Subcutaneous abdominal adipose tissue (tissue), 5 donors: ENCODE results near the gene SYNE4.
A peak's percentile ranks its signal among the peaks of the same experiment; 100 is the strongest.

ENCODE experiments used
- H3K27ac ChIP-seq: one replicate; pipeline ENCODE4 v1.7.0; 2013; ENCODE audit warnings: low read depth, mild to moderate bottlenecking, inconsistent platforms, low read length, moderate library complexity
- H3K27me3 ChIP-seq, 5 donors: one replicate each; pipeline ENCODE4 v1.7.0; 2013; ENCODE audit warnings: low read length in 5 of 5, inconsistent platforms in 1 of 5; ENCODE audit not compliant: control insufficient read depth in 5 of 5, insufficient read depth in 4 of 5
- H3K36me3 ChIP-seq, 5 donors: one replicate each; pipeline ENCODE4 v1.7.0; 2013; ENCODE audit warnings: low read length in 5 of 5; ENCODE audit not compliant: control insufficient read depth in 5 of 5, insufficient read depth in 5 of 5
- H3K4me1 ChIP-seq, 5 donors: one replicate each; pipeline ENCODE4 v1.7.0; 2013; ENCODE audit warnings: low read length in 5 of 5, mild to moderate bottlenecking in 3 of 5, moderate library complexity in 1 of 5; ENCODE audit not compliant: control insufficient read depth in 5 of 5, insufficient read depth in 5 of 5
- H3K4me3 ChIP-seq, 5 donors: one replicate each; pipeline ENCODE4 v1.7.0; 2013; ENCODE audit warnings: low read length in 5 of 5, low read depth in 1 of 5
- H3K9ac ChIP-seq, 5 donors: one replicate each; pipeline ENCODE4 v1.7.0; 2013; ENCODE audit warnings: low read length in 5 of 5, mild to moderate bottlenecking in 4 of 5, moderate library complexity in 3 of 5
- H3K9me3 ChIP-seq, 5 donors: one replicate each; pipeline ENCODE4 v1.7.0; 2013; ENCODE audit warnings: low read length in 5 of 5; ENCODE audit not compliant: control insufficient read depth in 5 of 5
- donor health status: healthy.
- donor health status: healthy.
- donor health status: healthy.
- donor health status: healthy.
- donor health status: healthy.

SYNE4 gene

DNA sequence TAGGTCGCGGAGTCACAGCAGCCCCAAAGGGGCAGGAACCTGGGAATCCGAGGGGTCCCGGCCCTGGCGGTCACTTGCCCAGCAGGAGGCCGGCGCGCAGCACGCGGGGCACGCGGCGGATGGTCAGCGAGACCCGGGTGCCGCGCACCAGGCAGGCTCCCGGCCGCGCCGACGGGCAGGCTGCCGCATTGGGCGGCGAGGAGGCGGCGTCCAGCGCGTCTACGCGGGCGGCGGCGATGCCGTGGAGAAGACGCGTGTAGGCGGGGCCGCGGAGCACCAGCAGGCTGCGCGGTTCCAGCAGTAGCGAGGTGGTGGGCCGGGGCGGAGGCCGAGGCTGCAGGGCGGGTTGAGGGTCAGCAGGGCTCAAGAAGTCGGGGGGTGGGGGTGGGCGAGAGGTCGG lies 607 bp upstream of the SYNE4 start:
- Histone ChIP-seq H3K27me3 (no peaks in the 10 kb centered on the region), H3K27ac (no peak overlapping the region), H3K9ac (peak overlapping the region in 3 of 5 donors; percentile 44 to 66 (median 61)), H3K4me3 (peak overlapping the region in 4 of 5 donors; percentile 48 to 61 (median 49)), H3K9me3 (no peaks in the 10 kb centered on the region), H3K36me3 (peaks cover 0 to 1% (median 0%) of the 10 kb centered on the region in 5 donors), H3K4me1 (peaks cover 4 to 29% (median 22%) of the 10 kb centered on the region in 5 donors)

DNA sequence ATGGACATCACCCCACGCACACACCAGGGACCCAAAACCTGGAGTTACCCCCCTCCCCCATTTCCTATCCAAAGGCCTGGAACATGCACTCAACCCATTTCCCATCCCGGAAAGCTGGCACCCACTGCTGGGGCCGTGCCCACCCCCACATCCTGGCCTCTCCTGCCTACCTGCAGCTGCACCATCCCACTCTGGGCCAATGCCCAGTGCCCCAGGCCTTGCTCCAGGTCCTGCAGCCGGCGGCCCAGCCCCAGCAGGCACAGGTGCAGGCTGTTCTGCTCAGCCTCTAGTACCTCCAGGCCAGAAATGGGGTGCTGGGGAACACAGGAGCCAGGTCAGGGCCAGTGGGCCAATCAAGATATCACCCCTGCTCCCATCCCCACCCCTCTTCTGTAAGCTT lies 1.7 kb downstream of the SYNE4 start:
- no peak overlapping the region for H3K27ac ChIP-seq
- peaks cover 0 to 17% (median 12%) of the 10 kb centered on the region in 5 donors for H3K4me1 ChIP-seq
- H3K9ac ChIP-seq, result no peak overlapping the region
- no peak overlapping the region for H3K4me3 ChIP-seq
- H3K27me3 ChIP-seq, result no peaks in the 10 kb centered on the region
- peaks cover 0 to 4% (median 2%) of the 10 kb centered on the region in 5 donors for H3K36me3 ChIP-seq
- H3K9me3 ChIP-seq, result no peaks in the 10 kb centered on the region

DNA sequence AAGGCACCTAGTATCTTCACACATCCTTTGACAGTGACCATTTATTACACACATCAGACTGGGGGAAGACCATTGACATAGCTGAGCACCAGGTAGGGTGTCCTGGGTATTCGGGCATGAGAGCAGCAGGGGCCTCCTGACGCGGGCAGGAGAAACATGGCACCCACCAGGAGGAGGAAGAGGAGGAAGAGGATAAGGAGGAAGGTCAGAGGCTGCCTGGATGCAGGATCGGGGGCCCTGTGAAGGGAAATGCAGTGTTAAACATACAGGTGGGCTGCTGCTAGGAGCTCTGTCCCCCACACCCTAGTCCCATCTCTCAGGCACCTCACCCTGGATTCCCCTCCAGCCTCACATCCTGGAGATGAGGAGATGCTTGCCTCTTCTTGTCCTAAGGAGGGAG lies 5.3 kb downstream of the SYNE4 start:
- Histone ChIP-seq H3K27me3 (no peaks in the 10 kb centered on the region), H3K27ac (no peak overlapping the region), H3K9me3 (no peaks in the 10 kb centered on the region), H3K4me1 (peaks cover 2 to 11% (median 6%) of the 10 kb centered on the region in 5 donors), H3K36me3 (peaks cover 0 to 21% (median 11%) of the 10 kb centered on the region in 5 donors), H3K4me3 (no peak overlapping the region), H3K9ac (no peak overlapping the region)

DNA sequence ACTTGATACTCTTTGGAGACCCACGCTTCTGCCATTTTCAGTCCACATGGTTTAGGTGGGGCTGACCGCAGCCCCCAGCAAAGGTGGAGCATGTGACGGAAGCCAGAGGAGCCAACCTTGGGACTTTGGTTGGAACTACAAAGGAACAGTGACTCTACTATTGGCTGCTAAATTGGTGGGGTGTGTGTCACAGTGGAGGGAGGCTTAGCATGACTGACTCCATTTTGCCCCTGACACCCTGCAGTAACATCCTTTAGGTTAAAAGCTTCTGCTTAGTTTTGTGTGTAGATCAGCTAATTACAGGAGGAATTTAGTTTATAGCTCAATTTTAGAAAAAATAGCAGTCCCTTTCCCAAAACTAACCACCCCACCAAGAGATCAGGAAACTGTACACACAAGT lies 7.0 kb downstream of the SYNE4 start:
- H3K27ac ChIP-seq, result no peak overlapping the region
- H3K9ac ChIP-seq, result no peak overlapping the region
- no peaks in the 10 kb centered on the region for H3K27me3 ChIP-seq
- peaks cover 2 to 14% (median 9%) of the 10 kb centered on the region in 5 donors for H3K4me1 ChIP-seq
- peaks cover 0 to 29% (median 15%) of the 10 kb centered on the region in 5 donors for H3K36me3 ChIP-seq
- H3K4me3 ChIP-seq, result no peak overlapping the region
- no peaks in the 10 kb centered on the region for H3K9me3 ChIP-seq

DNA sequence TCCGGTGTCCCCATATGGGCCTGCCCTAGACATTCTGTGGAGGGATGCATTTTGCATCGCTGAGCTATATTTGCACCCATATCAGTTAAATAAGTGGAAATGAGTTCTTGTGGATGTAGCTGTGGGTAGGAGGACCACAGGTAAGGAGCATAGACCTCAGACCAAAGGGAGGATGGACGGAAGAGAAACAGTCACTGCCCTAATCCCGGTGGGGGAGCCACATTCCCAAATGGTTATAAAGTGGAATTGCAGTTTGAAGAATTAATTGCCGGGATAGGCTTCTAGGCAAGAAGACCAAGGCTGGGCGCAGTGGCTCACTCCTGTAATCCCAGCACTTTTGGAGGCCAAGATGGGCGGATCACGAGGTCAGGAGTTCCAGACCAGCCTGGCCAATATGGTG lies 11.8 kb downstream of the SYNE4 start:
- H3K4me3 ChIP-seq, result peak overlapping the region in 1 of 5 donors; percentile 88
- no peaks in the 10 kb centered on the region for H3K27me3 ChIP-seq
- peaks cover 2 to 40% (median 29%) of the 10 kb centered on the region in 5 donors for H3K4me1 ChIP-seq
- no peaks in the 10 kb centered on the region for H3K9me3 ChIP-seq
- peak overlapping the region in 4 of 5 donors; percentile 85 to 93 (median 92) for H3K9ac ChIP-seq
- no peak overlapping the region for H3K27ac ChIP-seq
- H3K36me3 ChIP-seq, result peaks cover 0 to 26% (median 13%) of the 10 kb centered on the region in 5 donors

DNA sequence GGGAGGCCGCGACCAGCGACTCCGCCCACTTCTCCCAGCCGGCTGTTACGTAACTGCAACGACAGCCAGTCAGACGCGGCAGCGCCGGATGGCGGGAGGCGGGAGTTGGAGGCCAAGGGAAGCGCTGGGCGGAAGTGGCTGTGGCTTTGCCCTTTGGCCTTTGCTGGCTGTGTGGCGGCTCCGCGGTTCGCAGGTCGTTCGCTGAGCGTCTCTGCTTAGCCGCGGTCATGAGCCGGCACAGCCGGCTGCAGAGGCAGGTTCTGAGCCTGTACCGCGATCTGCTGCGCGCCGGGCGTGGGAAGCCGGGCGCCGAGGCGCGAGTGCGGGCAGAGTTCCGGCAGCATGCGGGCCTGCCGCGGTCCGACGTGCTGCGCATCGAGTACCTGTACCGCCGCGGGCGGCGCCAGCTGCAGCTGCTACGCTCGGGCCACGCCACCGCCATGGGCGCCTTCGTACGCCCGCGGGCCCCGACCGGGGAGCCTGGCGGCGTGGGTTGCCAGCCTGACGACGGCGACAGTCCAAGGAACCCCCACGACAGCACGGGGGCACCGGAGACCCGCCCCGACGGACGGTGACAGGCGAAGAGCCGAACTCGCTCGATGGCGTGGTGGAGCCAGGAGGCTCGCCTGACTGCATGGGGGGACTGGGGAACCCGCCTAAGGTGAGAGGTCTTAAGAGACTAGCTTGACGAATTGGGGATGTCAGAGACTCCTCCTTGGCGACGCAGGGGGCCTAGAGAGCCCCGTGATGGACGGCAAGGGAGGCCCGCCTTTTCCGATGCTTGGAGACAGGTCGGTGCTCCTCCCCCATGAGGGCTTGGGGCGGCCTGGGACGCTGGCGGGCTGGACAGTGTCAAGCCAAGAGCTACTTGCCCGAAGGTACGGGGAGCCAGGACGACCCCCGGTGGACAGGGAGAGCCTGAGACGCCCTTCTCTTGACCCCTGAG lies 13.3 kb downstream of the SYNE4 start, which contains the start of gene SDHAF1:
SDHAF1 (plus strand) TSS at position 141 of the 946 bp plus-strand sequence; CDS start at position 228, 87 bp downstream.
- Histone ChIP-seq H3K9ac (peak within 1 kb of the TSS; percentile 73 to 93 (median 91)), H3K27ac (peak within 1 kb of the TSS; percentile 57), H3K4me1 (peaks cover 2 to 40% (median 29%) of the 10 kb centered on the region in 5 donors)

DNA sequence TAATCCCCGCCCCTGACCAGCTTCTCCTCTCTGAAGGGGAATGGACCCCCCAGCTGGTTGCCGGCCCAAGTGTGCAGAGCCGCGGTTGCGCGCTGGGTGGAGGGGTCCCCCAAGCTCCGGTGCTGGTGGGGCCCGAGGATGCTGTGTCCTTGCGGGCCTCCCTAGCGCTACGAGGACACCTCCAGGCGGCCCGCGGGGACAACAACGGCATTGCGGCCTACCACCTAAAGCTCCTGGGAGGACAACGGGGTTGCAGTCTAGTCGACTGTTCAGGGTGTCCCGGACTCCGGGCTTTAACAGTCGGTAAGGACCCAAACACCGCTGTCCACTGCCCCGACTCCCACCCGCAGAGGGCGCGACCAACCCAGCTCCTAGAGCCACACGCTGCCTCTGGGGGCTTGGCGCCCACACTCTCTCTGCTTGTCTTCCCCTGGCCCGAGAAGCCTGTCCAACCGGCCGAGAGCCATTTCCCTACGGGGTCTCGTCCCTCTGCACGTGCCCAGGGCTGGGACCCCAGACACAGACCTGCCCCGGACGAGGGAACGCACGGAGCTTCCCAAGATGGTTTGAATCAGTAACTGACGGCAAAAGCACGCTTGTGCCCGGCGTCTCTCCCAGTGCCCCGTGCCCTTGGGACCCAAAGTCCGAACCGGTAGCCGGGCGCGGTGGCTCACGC lies 14.6 kb downstream of the SYNE4 start:
- Histone ChIP-seq H3K9ac (peak overlapping the region in 4 of 5 donors; percentile 53 to 92 (median 88)), H3K27ac (no peak overlapping the region)

More for the DNA sequence above, 13.3 kb downstream of the SYNE4 start, which contains the start of gene SDHAF1:
- H3K9me3 ChIP-seq, result no peaks in the 10 kb centered on the region
- peak within 1 kb of the TSS; percentile 84 to 94 (median 88) for H3K4me3 ChIP-seq
- peaks cover 0 to 16% (median 5%) of the 10 kb centered on the region in 5 donors for H3K36me3 ChIP-seq
- H3K27me3 ChIP-seq, result no peaks in the 10 kb centered on the region

DNA sequence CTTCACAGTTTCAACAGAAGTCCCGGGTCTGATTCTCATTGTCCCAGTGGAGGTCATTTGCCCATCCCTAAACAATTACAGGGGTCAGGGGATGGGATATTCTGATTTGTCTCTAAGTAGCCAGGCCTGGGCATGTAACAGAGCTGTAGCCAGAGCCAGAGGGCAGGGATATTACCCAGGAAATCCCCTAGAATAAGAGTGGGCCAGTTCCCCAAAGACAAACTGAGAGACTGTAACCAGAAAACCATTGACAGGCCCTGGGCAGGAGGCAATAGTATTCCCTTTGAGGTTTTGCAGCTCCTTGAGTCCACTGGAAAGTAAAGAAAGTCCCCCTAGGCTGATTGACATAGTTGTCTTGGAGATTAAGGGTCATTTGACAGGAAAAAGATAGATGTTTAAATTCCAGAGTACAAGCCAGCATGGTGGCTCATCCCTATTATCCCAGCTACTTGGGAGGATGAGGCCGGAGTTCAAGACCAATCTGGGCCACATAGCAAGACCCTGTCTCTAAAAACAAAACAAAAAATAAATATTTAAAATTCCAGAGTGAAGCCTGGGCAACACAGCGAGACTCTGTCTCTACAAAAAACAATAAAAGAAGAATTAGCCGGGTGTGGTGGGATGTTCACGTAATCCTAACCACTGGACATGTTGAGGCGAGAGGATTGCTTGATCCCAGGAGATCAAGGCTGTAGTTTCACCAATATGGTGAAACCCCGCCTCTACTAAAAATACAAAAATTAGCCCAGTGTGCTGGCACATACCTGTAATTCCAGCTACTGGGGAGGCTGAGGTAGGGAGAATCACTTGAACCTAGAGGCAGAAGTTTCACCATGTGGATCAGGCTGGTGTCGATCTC lies 15.5 kb downstream of the SYNE4 start:
- H3K9me3 ChIP-seq, result peaks cover 0 to 3% (median 0%) of the 10 kb centered on the region in 5 donors

More for the DNA sequence above, 14.6 kb downstream of the SYNE4 start:
- peaks cover 0 to 14% (median 5%) of the 10 kb centered on the region in 5 donors for H3K36me3 ChIP-seq
- peak overlapping the region in 4 of 5 donors; percentile 86 to 94 (median 88) for H3K4me3 ChIP-seq
- H3K9me3 ChIP-seq, result no peaks in the 10 kb centered on the region
- H3K4me1 ChIP-seq, result peaks cover 0 to 33% (median 26%) of the 10 kb centered on the region in 5 donors
- H3K27me3 ChIP-seq, result no peaks in the 10 kb centered on the region

More for the DNA sequence above, 15.5 kb downstream of the SYNE4 start:
- Histone ChIP-seq H3K36me3 (peaks cover 0 to 7% (median 4%) of the 10 kb centered on the region in 5 donors), H3K27ac (no peak overlapping the region), H3K4me1 (peaks cover 0 to 29% (median 23%) of the 10 kb centered on the region in 5 donors), H3K4me3 (no peak overlapping the region), H3K27me3 (no peaks in the 10 kb centered on the region), H3K9ac (no peak overlapping the region)
